K562 (cell line): ENCODE measurements around the gene S100A9. TPM values are rescaled to one million over a fixed set of nuclear protein-coding genes. Genes with fewer than 3 reads are reported as not detected.
"Not testable (repeated sequence)": the region's sequence is repeated elsewhere in the genome, so short reads cannot be mapped to it uniquely, and the experiment has no call there.

ENCODE experiments used
- ATAC-seq: fragments of 200-7000 bp; cut with Tn5 transposase; 3 replicates; pipeline ENCODE4 v1.9.1; 2020; ENCODE audit warnings: moderate library complexity
- BruUV-seq: library from RNA; stranded (reverse); fragments of 400-500 nt; replicated peaks from 2 replicates; lab custom pipeline; 2021; lab: Mats Ljungman, UMichigan
- CTCF ChIA-PET: fragments of 300-600 bp; formaldehyde crosslinking; extraction: SDS; loops from one replicate; lab custom pipeline; 2021; ENCODE audit warnings: low intra/inter-chr PET ratio; lab: Yijun Ruan, JAX
- POLR2A ChIA-PET: fragments of 300-600, 350-650 bp; sonication (Branson Sonifier 250); formaldehyde crosslinking; extraction: SDS; loops from one replicate; lab custom pipeline; 2021; ENCODE audit warnings: antibody characterized with exemption, inconsistent platforms; lab: Yijun Ruan, JAX
- DNase-seq, 4 experiments: peaks; one replicate each; pipeline versions ENCODE4 v3.0.0 to v3.0.0-alpha.2; 2011 to 2018; ENCODE audit warnings: low spot score in 3 of 4, mixed read lengths in 3 of 4; ENCODE audit errors: extremely low read depth in 1 of 4
- FAIRE-seq: peaks from 2 replicates; lab custom pipeline; 2011; peaks lifted over from hg19 to GRCh38; lab: Jason Lieb, UNC
- H2AFZ ChIP-seq: 2 replicates; pipeline ENCODE4 v1.6.0; 2011; ENCODE audit warnings: low read depth, low read length, control low read depth, inconsistent platforms
- H3K27ac ChIP-seq: fragments of 200-600 bp; 3 replicates; pipeline ENCODE4 v1.8.0; 2011; ENCODE audit warnings: low read depth, mild to moderate bottlenecking, control low read depth, inconsistent platforms, low read length, moderate library complexity, mixed read lengths; ENCODE audit errors: extremely low read depth
- H3K27me3 ChIP-seq, 2 experiments: fragments of 300-600 bp in 1 of 2; 2 replicates in 1 of 2; 3 replicates in 1 of 2; pipeline versions ENCODE4 v1.6.0 to v1.8.0; 2011; ENCODE audit warnings: inconsistent platforms in 2 of 2, low read length in 2 of 2, mild to moderate bottlenecking in 1 of 2, mixed read lengths in 1 of 2, moderate library complexity in 1 of 2; ENCODE audit not compliant: control insufficient read depth in 2 of 2, insufficient read depth in 2 of 2
- H3K36me3 ChIP-seq: fragments of 300-600 bp; 3 replicates; pipeline ENCODE4 v1.8.0; 2011; ENCODE audit warnings: mild to moderate bottlenecking, low read length, inconsistent platforms; ENCODE audit not compliant: control insufficient read depth, insufficient read depth
- H3K4me1 ChIP-seq, 2 experiments: fragments of 200-600 bp in 1 of 2; replicated peaks in 1 of 2; 2 replicates in 1 of 2; 3 replicates in 1 of 2; pipeline versions ENCODE4 v1.5.1 to v1.8.0; 2011; ENCODE audit warnings: inconsistent platforms in 2 of 2, low read length in 2 of 2, mild to moderate bottlenecking in 1 of 2, mixed read lengths in 1 of 2, moderate library complexity in 1 of 2; ENCODE audit not compliant: control insufficient read depth in 2 of 2, insufficient read depth in 2 of 2
- H3K4me2 ChIP-seq: 2 replicates; pipeline ENCODE4 v1.6.1; 2011; ENCODE audit warnings: low read length, control low read depth, inconsistent platforms, mixed read lengths; ENCODE audit not compliant: insufficient read depth
- H3K4me3 ChIP-seq: fragments of 200-600 bp; sonication (generic), shearing (Covaris generic); 2 replicates; pipeline ENCODE4 v1.5.1; 2016; ENCODE audit warnings: control low read depth, inconsistent platforms
- H3K79me2 ChIP-seq: fragments of 200-600 bp; 3 replicates; pipeline ENCODE4 v1.8.0; 2011; ENCODE audit warnings: low read length, inconsistent platforms; ENCODE audit not compliant: control insufficient read depth, insufficient read depth
- H3K9ac ChIP-seq, 2 experiments: 2 replicates each; pipeline versions ENCODE4 v1.6.0 to v1.6.1; 2011; ENCODE audit warnings: low read depth in 2 of 2, low read length in 2 of 2, control low read depth in 1 of 2, inconsistent platforms in 1 of 2, mild to moderate bottlenecking in 1 of 2, mixed read lengths in 1 of 2; ENCODE audit not compliant: insufficient read depth in 1 of 2
- H3K9me1 ChIP-seq: one replicate; pipeline ENCODE4 v1.6.0; 2011; ENCODE audit warnings: inconsistent platforms, mild to moderate bottlenecking, low read length, moderate library complexity; ENCODE audit not compliant: control insufficient read depth, insufficient read depth
- H3K9me3 ChIP-seq: replicated peaks from 2 replicates; pipeline ENCODE4 v1.5.1; 2011; ENCODE audit warnings: low read depth, low read length, inconsistent platforms; ENCODE audit not compliant: control insufficient read depth, insufficient read depth
- H4K20me1 ChIP-seq: replicated peaks from 2 replicates; pipeline ENCODE4 v1.6.1; 2011; ENCODE audit warnings: low read length, inconsistent platforms, mixed read lengths; ENCODE audit not compliant: control insufficient read depth, insufficient read depth
- CCNT2 ChIP-seq: IDR thresholded peaks from 2 replicates; pipeline ENCODE4 v1.6.1; 2011; ENCODE audit warnings: borderline replicate concordance, low read depth, mild to moderate bottlenecking, moderate library complexity, mixed read lengths, low read length; ENCODE audit not compliant: insufficient read length; ENCODE audit errors: extremely low read depth
- EHMT2 ChIP-seq: fragments of 450-650 bp; IDR thresholded peaks from 2 replicates; pipeline ENCODE4 v1.6.1; 2018; ENCODE audit warnings: antibody characterized with exemption
- ELF4 ChIP-seq: fragments of 450-650 bp; formaldehyde crosslinking; IDR thresholded peaks from 2 replicates; pipeline ENCODE4 v1.4.0; 2022; ENCODE audit warnings: missing genetic modification characterization
- FOSL1 ChIP-seq: fragments of 200-800 bp; sonication (Bioruptor generic); conservative IDR thresholded peaks from 2 replicates; pipeline ENCODE4 v1.6.1; 2016; ENCODE audit warnings: missing genetic modification characterization, missing compliant biosample characterization
- GTF2E2 ChIP-seq: fragments of 200-800 bp; sonication (Bioruptor generic); IDR thresholded peaks from 2 replicates; pipeline ENCODE4 v1.6.1; 2016; ENCODE audit warnings: missing genetic modification characterization, missing compliant biosample characterization
- JUN ChIP-seq, 2 experiments: sonication (generic) in 1 of 2; formaldehyde crosslinking in 1 of 2; IDR thresholded peaks; 2 replicates each; pipeline versions ENCODE4 v1.6.1 to v1.8.0; 2012 to 2022; ENCODE audit warnings: borderline replicate concordance in 2 of 2, mild to moderate bottlenecking in 2 of 2, improper control_type of control experiment in 1 of 2, low read depth in 1 of 2, low read length in 1 of 2, missing genetic modification reagents in 1 of 2
- KAT7 ChIP-seq: sonication (generic); formaldehyde crosslinking; IDR thresholded peaks from 2 replicates; pipeline ENCODE4 v1.8.0; 2022; ENCODE audit warnings: missing genetic modification reagents, mild to moderate bottlenecking, borderline replicate concordance
- MCM5 ChIP-seq: fragments of 450-650 bp; IDR thresholded peaks from 2 replicates; pipeline ENCODE4 v1.6.1; 2016; ENCODE audit warnings: low read depth
- NFXL1 ChIP-seq: fragments of 450-650 bp; formaldehyde crosslinking; IDR thresholded peaks from 2 replicates; pipeline ENCODE4 v1.4.0; 2021; ENCODE audit warnings: mild to moderate bottlenecking
- ZC3H11A ChIP-seq: IDR thresholded peaks from 2 replicates; pipeline ENCODE4 v1.6.1; 2012; ENCODE audit warnings: low read depth, low read length, improper control_type of control experiment
- ZC3H8 ChIP-seq: fragments of 450-650 bp; IDR thresholded peaks from 2 replicates; pipeline ENCODE4 v1.6.1; 2017
- WGBS: fragments of 100-300 bp; shearing (Covaris generic); methylation state at CpG from one replicate; pipeline ENCODE4 v1.1.6; 2016; ENCODE audit warnings: low coverage, mixed read lengths; ENCODE audit not compliant: insufficient coverage; ENCODE audit errors: missing lambda C conversion rate; 5-methylcytosine and 5-hydroxymethylcytosine counted together
- in situ Hi-C: fragments of 300-500 bp; cut with MboI; formaldehyde crosslinking; loops from 4 replicates; pipeline ENCODE4 v1.15.0; 2018; ENCODE audit warnings: inconsistent platforms, mixed read lengths
- intact Hi-C: fragments of 100-400 bp; cut with micrococcal nuclease; formaldehyde crosslinking; loops from 2 replicates; pipeline ENCODE4 v1.14.2; 2022
- polyA plus RNA-seq, 8 experiments: library from polyadenylated mRNA; depleted of rRNA in 4 of 8; stranded (reverse) in 5 of 8; unstranded in 3 of 8; fragments of >200 nt; fragmentation: Nextera tagmentation in 2 of 8; fragmentation: Illumina TruSeq in 1 of 8; extraction: Ambion mirVana in 2 of 8; extraction: Trizol in 1 of 8; gene quantifications; 2 replicates each; pipeline versions ENCODE4 v1.2.1 to v1.2.3, GENCODE V29; 2011 to 2014; ENCODE audit warnings: inconsistent platforms in 1 of 8, missing spikeins in 1 of 8
- total RNA-seq, 7 experiments: library from RNA; depleted of rRNA in 6 of 7; stranded (reverse); fragments of >200 nt in 6 of 7; fragmentation: Illumina TruSeq in 2 of 7; extraction: Trizol in 2 of 7; gene quantifications; 2 replicates each; pipeline versions ENCODE4 v1.2.1 to v1.2.3, GENCODE V29; 2011 to 2021; ENCODE audit warnings: low replicate concordance in 1 of 7
- TF ChIP-seq, protein P1 (sequence below): sonication (generic); formaldehyde crosslinking; IDR thresholded peaks from 2 replicates; pipeline ENCODE4 v1.8.0; 2022; ENCODE audit warnings: mild to moderate bottlenecking, missing genetic modification reagents
- TF ChIP-seq, protein P2 (sequence below), 2 experiments: fragments of 200-800 bp in 1 of 2; sonication (Bioruptor generic) in 1 of 2; sonication (generic) in 1 of 2; formaldehyde crosslinking in 1 of 2; IDR thresholded peaks in 1 of 2; conservative IDR thresholded peaks in 1 of 2; 2 replicates each; pipeline versions ENCODE4 v1.5.0 to v1.6.1; 2016 to 2020; ENCODE audit warnings: missing compliant biosample characterization in 1 of 2, missing genetic modification characterization in 1 of 2, missing genetic modification reagents in 1 of 2

S100A9 gene
- total and polyA plus RNA-seq, 9 of the 15 experiments (the other 6 are each of a cell fraction or from before 2014, with no cell fraction given): 0.80 TPM; not detected in 8

DNA sequence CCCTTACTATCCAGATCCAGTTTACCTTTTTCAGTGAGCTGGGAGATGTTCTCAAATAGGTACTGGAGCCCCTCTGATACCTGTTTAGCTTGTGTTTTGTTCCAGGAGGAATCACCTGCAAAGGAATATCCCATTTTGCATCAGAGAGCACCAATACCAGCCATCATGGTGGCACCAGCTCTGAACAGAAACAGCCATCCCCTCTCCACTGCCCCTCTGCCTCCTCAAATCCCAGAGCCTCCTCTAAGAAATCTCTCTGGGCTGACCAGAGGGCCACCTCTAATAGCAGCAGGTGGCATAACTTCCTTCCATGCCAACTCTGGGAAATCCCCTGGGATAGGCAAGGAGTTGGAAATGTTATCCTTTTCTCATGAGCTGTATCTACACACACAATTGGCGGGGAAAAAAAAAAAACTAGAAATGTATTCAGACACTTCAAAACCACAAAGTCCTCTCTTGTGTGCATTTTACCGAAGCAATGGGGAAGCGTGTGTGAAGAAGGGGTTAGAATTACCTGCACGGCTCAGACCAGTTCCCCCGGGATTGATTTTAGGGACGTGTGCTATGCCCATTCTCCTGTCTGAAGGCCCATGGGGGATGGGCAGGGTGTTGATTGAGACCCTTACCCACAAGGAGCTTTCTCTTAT, 11.5 kb upstream of the S100A9 start:
- Histone ChIP-seq H3K4me2 (no peak overlapping the region), H2AFZ (no peak overlapping the region), H3K9me3 (no peaks in the 10 kb centered on the region), H3K27ac (no peak overlapping the region), H3K79me2 (no peaks in the 10 kb centered on the region), H4K20me1 (peaks cover 18% of the 10 kb centered on the region), H3K4me3 (no peak overlapping the region), H3K36me3 (no peaks in the 10 kb centered on the region), H3K9ac (no peak overlapping the region), H3K27me3 (peaks cover 3 to 15% of the 10 kb centered on the region in 2 experiments; a peak in 3 of 5 replicates), H3K4me1 (peaks cover 33 to 39% of the 10 kb centered on the region in 2 experiments), H3K9me1 (no peaks in the 10 kb centered on the region)
- TF ChIP-seq ZC3H8: no peak
- TF ChIP-seq, protein P1, sequence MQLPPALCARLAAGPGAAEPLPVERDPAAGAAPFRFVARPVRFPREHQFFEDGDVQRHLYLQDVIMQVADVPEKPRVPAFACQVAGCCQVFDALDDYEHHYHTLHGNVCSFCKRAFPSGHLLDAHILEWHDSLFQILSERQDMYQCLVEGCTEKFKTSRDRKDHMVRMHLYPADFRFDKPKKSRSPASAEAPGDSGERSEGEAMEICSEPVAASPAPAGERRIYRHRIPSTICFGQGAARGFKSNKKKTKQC (CRISPR knock-in tag): no peak
- TF ChIP-seq, protein P2, sequence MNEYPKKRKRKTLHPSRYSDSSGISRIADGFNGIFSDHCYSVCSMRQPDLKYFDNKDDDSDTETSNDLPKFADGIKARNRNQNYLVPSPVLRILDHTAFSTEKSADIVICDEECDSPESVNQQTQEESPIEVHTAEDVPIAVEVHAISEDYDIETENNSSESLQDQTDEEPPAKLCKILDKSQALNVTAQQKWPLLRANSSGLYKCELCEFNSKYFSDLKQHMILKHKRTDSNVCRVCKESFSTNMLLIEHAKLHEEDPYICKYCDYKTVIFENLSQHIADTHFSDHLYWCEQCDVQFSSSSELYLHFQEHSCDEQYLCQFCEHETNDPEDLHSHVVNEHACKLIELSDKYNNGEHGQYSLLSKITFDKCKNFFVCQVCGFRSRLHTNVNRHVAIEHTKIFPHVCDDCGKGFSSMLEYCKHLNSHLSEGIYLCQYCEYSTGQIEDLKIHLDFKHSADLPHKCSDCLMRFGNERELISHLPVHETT (CRISPR knock-in tag; conservative IDR thresholded peaks at IDR 0.05 in 1 of 2, IDR thresholded peaks at IDR 0.05 in 1 of 2): no peak
- no peak for TF ChIP-seq KAT7 (CRISPR knock-in tag)
- no peak for TF ChIP-seq JUN (IDR thresholded peaks at IDR 0.05; ENCODE audit: borderline replicate concordance, low read depth, low read length)
- TF ChIP-seq JUN (CRISPR knock-in tag; IDR thresholded peaks at IDR 0.05; ENCODE audit: borderline replicate concordance): no peak
- TF ChIP-seq ELF4: no peak
- TF ChIP-seq EHMT2: no peak
- TF ChIP-seq NFXL1: no peak
- TF ChIP-seq MCM5: no peak
- TF ChIP-seq FOSL1: no peak
- TF ChIP-seq CCNT2: no peak
- TF ChIP-seq ZC3H11A: no peak
- TF ChIP-seq GTF2E2 (tag): no peak
- ATAC-seq (no peak), FAIRE-seq (no peak), DNase-seq (no peak)
- intact Hi-C loops (no loop called here), in situ Hi-C loops (no loop called here)
- no TSS peak for BruUV-seq
- WGBS: 67% methylated on average over 6 of the region's 6 CpGs
- ChIA-PET POLR2A (interaction anchor here (0.6 kb wide), 2 partner anchors 157 to 303 kb away, joined by 3 read pairs; no protein-coding TSS in a partner anchor), CTCF (no interaction called here)

DNA sequence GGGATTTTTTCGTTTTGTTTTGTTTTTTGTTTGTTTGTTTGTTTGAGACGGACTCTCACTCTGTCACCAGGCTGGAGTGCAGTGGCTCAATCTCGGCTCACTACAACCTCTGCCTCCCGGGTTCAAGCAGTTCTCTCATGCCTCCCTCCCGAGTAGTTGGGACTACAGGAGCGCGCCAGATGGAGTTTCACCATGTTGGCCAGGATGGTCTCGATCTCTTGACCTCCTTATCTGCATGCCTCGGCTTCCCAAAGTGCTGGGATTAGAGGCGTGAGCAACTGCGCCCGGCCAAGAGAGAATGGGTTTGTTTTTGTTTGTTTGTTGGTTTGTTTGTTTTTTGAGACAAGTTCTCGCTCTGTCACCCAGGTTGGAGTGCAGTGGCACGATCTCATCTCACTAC, 10.6 kb upstream of the S100A9 start:
- H2AFZ ChIP-seq, CTCF ChIA-PET, H3K9me1 ChIP-seq, H3K9ac ChIP-seq, H3K36me3 ChIP-seq, H3K27ac ChIP-seq, intact Hi-C loops, FAIRE-seq, H3K79me2 ChIP-seq, H3K9me3 ChIP-seq, H3K4me3 ChIP-seq, H3K4me2 ChIP-seq, POLR2A ChIA-PET, BruUV-seq, DNase-seq, ATAC-seq, in situ Hi-C loops: not testable (repeated sequence)
- H3K4me1 ChIP-seq: peaks cover 30% of the 10 kb centered on the region in 2 experiments
- H3K27me3 ChIP-seq: peaks cover 3 to 15% of the 10 kb centered on the region in 2 experiments; a peak in 3 of 5 replicates
- peaks cover 18% of the 10 kb centered on the region for H4K20me1 ChIP-seq
- WGBS: 27% methylated on average over 14 of the region's 14 CpGs
